Karpas-422 (cell line): ENCODE measurements around the gene TMEM132C. TPM values are rescaled to one million over a fixed set of nuclear protein-coding genes. Genes with fewer than 3 reads are reported as not detected.
A peak's percentile ranks its signal among the peaks of the same experiment; 100 is the strongest.

Experiments
- DNase-seq: peaks from one replicate; pipeline ENCODE4 v3.0.0-alpha.2; 2015
- H2AFZ ChIP-seq: fragments of 200-600 bp; sonication (generic); 2 replicates; pipeline ENCODE4 v1.6.1; 2014; ENCODE audit warnings: antibody characterized with exemption, low read length, mixed read lengths
- H3K27ac ChIP-seq: fragments of 200-600 bp; sonication (generic); 2 replicates; pipeline ENCODE4 v1.5.1; 2014; ENCODE audit warnings: mild to moderate bottlenecking, low read length, moderate library complexity
- H3K27me3 ChIP-seq: fragments of 200-600 bp; sonication (generic); 2 replicates; pipeline ENCODE4 v1.6.1; 2014; ENCODE audit warnings: low read length, mixed read lengths
- H3K36me3 ChIP-seq: fragments of 200-600 bp; sonication (generic); 2 replicates; pipeline ENCODE4 v1.6.1; 2014; ENCODE audit warnings: low read length, mixed read lengths; ENCODE audit not compliant: insufficient read depth
- H3K4me1 ChIP-seq: fragments of 200-600 bp; sonication (generic); 2 replicates; pipeline ENCODE4 v1.6.1; 2014; ENCODE audit warnings: mild to moderate bottlenecking, low read length, mixed read lengths
- H3K4me2 ChIP-seq: fragments of 200-600 bp; sonication (generic); 2 replicates; pipeline ENCODE4 v1.6.1; 2014; ENCODE audit warnings: low read length, low read depth, mild to moderate bottlenecking; ENCODE audit not compliant: poor library complexity, severe bottlenecking
- H3K4me3 ChIP-seq: fragments of 200-600 bp; sonication (generic); 2 replicates; pipeline ENCODE4 v1.5.1; 2014; ENCODE audit warnings: mild to moderate bottlenecking, antibody characterized with exemption, low read length, mixed read lengths
- H3K79me2 ChIP-seq: fragments of 200-600 bp; sonication (generic); 2 replicates; pipeline ENCODE4 v1.6.1; 2014; ENCODE audit warnings: mild to moderate bottlenecking, low read length, mixed read lengths
- H3K9ac ChIP-seq: fragments of 200-600 bp; sonication (generic); 2 replicates; pipeline ENCODE4 v1.6.0; 2014; ENCODE audit warnings: low read length
- H3K9me2 ChIP-seq: fragments of 200-600 bp; sonication (generic), shearing (Covaris generic); replicated peaks from 2 replicates; pipeline ENCODE4 v1.6.0; 2014; ENCODE audit warnings: mild to moderate bottlenecking, low read length, moderate library complexity; ENCODE audit not compliant: insufficient read depth
- H3K9me3 ChIP-seq: fragments of 300-700, 200-600 bp; sonication (generic); 2 replicates; pipeline ENCODE4 v1.6.1; 2014; ENCODE audit warnings: low read length, mixed read lengths
- H4K20me1 ChIP-seq: fragments of 200-600 bp; sonication (generic); 2 replicates; pipeline ENCODE4 v1.6.1; 2014; ENCODE audit warnings: mild to moderate bottlenecking, antibody characterized with exemption, low read length, low read depth; ENCODE audit not compliant: insufficient read depth
- total RNA-seq: library from RNA; depleted of rRNA; stranded (reverse); fragments of >200 nt; shearing (Covaris generic); gene quantifications from 2 replicates; pipeline ENCODE4 v1.2.3, GENCODE V29; 2014; ENCODE audit warnings: low replicate concordance

Gene TMEM132C
- total RNA-seq, 1 experiment from 2014 or later, result not detected

- Histone ChIP-seq H3K9me3 (no peaks in the 10 kb centered on the region), H3K4me1 (no peaks in the 10 kb centered on the region), H3K4me3 (no peak overlapping the region), H3K27me3 (no peaks in the 10 kb centered on the region), H3K9ac (no peak overlapping the region), H3K4me2 (no peak overlapping the region), H3K27ac (no peak overlapping the region), H3K36me3 (no peaks in the 10 kb centered on the region), H2AFZ (no peak overlapping the region), H4K20me1 (no peaks in the 10 kb centered on the region), H3K79me2 (no peaks in the 10 kb centered on the region), H3K9me2 (no peaks in the 10 kb centered on the region)
- peak; percentile 82 for DNase-seq
Measured at GRCh38 chr12:128387811-128388422, 120.9 kb downstream of the TMEM132C start.

GRCh38 chr12:128388461-128389000 is 121.6 kb downstream of the TMEM132C start:
- Histone ChIP-seq H3K36me3 (no peaks in the 10 kb centered on the region), H3K4me3 (no peak overlapping the region), H3K27me3 (no peaks in the 10 kb centered on the region), H3K4me1 (no peaks in the 10 kb centered on the region), H3K27ac (no peak overlapping the region), H3K79me2 (no peaks in the 10 kb centered on the region), H4K20me1 (no peaks in the 10 kb centered on the region), H3K9me2 (no peaks in the 10 kb centered on the region), H3K9me3 (no peaks in the 10 kb centered on the region), H3K4me2 (no peak overlapping the region), H3K9ac (no peak overlapping the region), H2AFZ (no peak overlapping the region)
- no peak for DNase-seq

- no peaks in the 10 kb centered on the region for H4K20me1 ChIP-seq
- H3K4me1 ChIP-seq, result no peaks in the 10 kb centered on the region
- H3K4me3 ChIP-seq, result no peak overlapping the region
- no peak overlapping the region for H3K27ac ChIP-seq
- H3K27me3 ChIP-seq, result no peaks in the 10 kb centered on the region
- H2AFZ ChIP-seq, result no peak overlapping the region
- H3K9ac ChIP-seq, result no peak overlapping the region
- H3K9me2 ChIP-seq, result no peaks in the 10 kb centered on the region
- H3K36me3 ChIP-seq, result no peaks in the 10 kb centered on the region
- no peaks in the 10 kb centered on the region for H3K79me2 ChIP-seq
- no peak overlapping the region for H3K4me2 ChIP-seq
- H3K9me3 ChIP-seq, result no peaks in the 10 kb centered on the region
- no peak for DNase-seq
Measured at GRCh38 chr12:128393346-128393745, 126.4 kb downstream of the TMEM132C start.

- no peaks in the 10 kb centered on the region for H3K79me2 ChIP-seq
- DNase-seq, result no peak
Measured at GRCh38 chr12:128394137-128394536, 127.2 kb downstream of the TMEM132C start.

GRCh38 chr12:128399253-128399652 is 132.3 kb downstream of the TMEM132C start:
- Histone ChIP-seq H3K27me3 (no peaks in the 10 kb centered on the region), H3K4me2 (no peak overlapping the region), H3K9me2 (no peaks in the 10 kb centered on the region), H4K20me1 (no peaks in the 10 kb centered on the region), H3K36me3 (no peaks in the 10 kb centered on the region), H3K27ac (no peak overlapping the region), H3K79me2 (no peaks in the 10 kb centered on the region), H2AFZ (no peak overlapping the region), H3K9ac (no peak overlapping the region), H3K4me1 (no peaks in the 10 kb centered on the region), H3K4me3 (no peak overlapping the region), H3K9me3 (no peaks in the 10 kb centered on the region)
- DNase-seq, result no peak

More at GRCh38 chr12:128394137-128394536, 127.2 kb downstream of the TMEM132C start:
- no peak overlapping the region for H3K27ac ChIP-seq
- H3K4me1 ChIP-seq, result no peaks in the 10 kb centered on the region
- H3K36me3 ChIP-seq, result no peaks in the 10 kb centered on the region
- no peaks in the 10 kb centered on the region for H4K20me1 ChIP-seq
- no peak overlapping the region for H3K4me2 ChIP-seq
- H3K9me2 ChIP-seq, result no peaks in the 10 kb centered on the region
- H3K9ac ChIP-seq, result no peak overlapping the region
- no peak overlapping the region for H2AFZ ChIP-seq
- H3K4me3 ChIP-seq, result no peak overlapping the region
- H3K27me3 ChIP-seq, result no peaks in the 10 kb centered on the region
- no peaks in the 10 kb centered on the region for H3K9me3 ChIP-seq

GRCh38 chr12:128402486-128403243 is 135.7 kb downstream of the TMEM132C start:
- Histone ChIP-seq H3K4me3 (no peak overlapping the region), H3K79me2 (no peaks in the 10 kb centered on the region), H3K4me1 (no peaks in the 10 kb centered on the region), H3K9ac (no peak overlapping the region), H3K9me2 (no peaks in the 10 kb centered on the region), H3K27ac (no peak overlapping the region), H4K20me1 (no peaks in the 10 kb centered on the region), H3K27me3 (no peaks in the 10 kb centered on the region), H3K36me3 (no peaks in the 10 kb centered on the region), H2AFZ (no peak overlapping the region), H3K4me2 (no peak overlapping the region), H3K9me3 (no peaks in the 10 kb centered on the region)
- DNase-seq, result no peak

GRCh38 chr12:128408669-128409068 is 141.7 kb downstream of the TMEM132C start:
- no peaks in the 10 kb centered on the region for H3K9me3 ChIP-seq
- no peak overlapping the region for H2AFZ ChIP-seq
- no peaks in the 10 kb centered on the region for H3K9me2 ChIP-seq

GRCh38 chr12:128415036-128415560 is 148.1 kb downstream of the TMEM132C start:
- Histone ChIP-seq H3K9me2 (no peaks in the 10 kb centered on the region), H3K36me3 (no peaks in the 10 kb centered on the region), H3K9me3 (no peaks in the 10 kb centered on the region), H3K4me1 (no peaks in the 10 kb centered on the region), H3K79me2 (no peaks in the 10 kb centered on the region), H3K27me3 (no peaks in the 10 kb centered on the region), H3K4me2 (no peak overlapping the region), H2AFZ (no peak overlapping the region), H3K9ac (no peak overlapping the region), H4K20me1 (no peaks in the 10 kb centered on the region), H3K27ac (no peak overlapping the region), H3K4me3 (no peak overlapping the region)
- no peak for DNase-seq

More at GRCh38 chr12:128408669-128409068, 141.7 kb downstream of the TMEM132C start:
- no peaks in the 10 kb centered on the region for H3K4me1 ChIP-seq
- H3K9ac ChIP-seq, result no peak overlapping the region
- H3K4me3 ChIP-seq, result no peak overlapping the region
- H3K4me2 ChIP-seq, result no peak overlapping the region
- H3K36me3 ChIP-seq, result no peaks in the 10 kb centered on the region
- DNase-seq, result no peak
- H4K20me1 ChIP-seq, result no peaks in the 10 kb centered on the region
- no peaks in the 10 kb centered on the region for H3K27me3 ChIP-seq
- H3K79me2 ChIP-seq, result no peaks in the 10 kb centered on the region
- no peak overlapping the region for H3K27ac ChIP-seq
